Lower leg skin (tissue), 3 donors: ENCODE results near the gene CFAP20DC.

Source experiments
- POLR2A ChIP-seq, 2 donors: fragments of 450-650 bp; IDR thresholded peaks; one replicate each; pipeline ENCODE4 v1.6.1; 2016 to 2017; ENCODE audit warnings: antibody characterized with exemption in 2 of 2, mild to moderate bottlenecking in 1 of 2, moderate library complexity in 1 of 2
- TF ChIP-seq, protein P1 (sequence below), 3 donors: fragments of 450-650 bp; IDR thresholded peaks; one replicate each; pipeline ENCODE4 v1.5.1; 2016; ENCODE audit warnings: antibody characterized with exemption in 3 of 3, mild to moderate bottlenecking in 3 of 3, moderate library complexity in 2 of 3

GRCh38 chr3:58946875-58947274 lies 103.0 kb downstream of the CFAP20DC start:
- TF ChIP-seq, protein P1, sequence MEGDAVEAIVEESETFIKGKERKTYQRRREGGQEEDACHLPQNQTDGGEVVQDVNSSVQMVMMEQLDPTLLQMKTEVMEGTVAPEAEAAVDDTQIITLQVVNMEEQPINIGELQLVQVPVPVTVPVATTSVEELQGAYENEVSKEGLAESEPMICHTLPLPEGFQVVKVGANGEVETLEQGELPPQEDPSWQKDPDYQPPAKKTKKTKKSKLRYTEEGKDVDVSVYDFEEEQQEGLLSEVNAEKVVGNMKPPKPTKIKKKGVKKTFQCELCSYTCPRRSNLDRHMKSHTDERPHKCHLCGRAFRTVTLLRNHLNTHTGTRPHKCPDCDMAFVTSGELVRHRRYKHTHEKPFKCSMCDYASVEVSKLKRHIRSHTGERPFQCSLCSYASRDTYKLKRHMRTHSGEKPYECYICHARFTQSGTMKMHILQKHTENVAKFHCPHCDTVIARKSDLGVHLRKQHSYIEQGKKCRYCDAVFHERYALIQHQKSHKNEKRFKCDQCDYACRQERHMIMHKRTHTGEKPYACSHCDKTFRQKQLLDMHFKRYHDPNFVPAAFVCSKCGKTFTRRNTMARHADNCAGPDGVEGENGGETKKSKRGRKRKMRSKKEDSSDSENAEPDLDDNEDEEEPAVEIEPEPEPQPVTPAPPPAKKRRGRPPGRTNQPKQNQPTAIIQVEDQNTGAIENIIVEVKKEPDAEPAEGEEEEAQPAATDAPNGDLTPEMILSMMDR (IDR thresholded peaks at IDR 0.05): no peak
- no peak for TF ChIP-seq POLR2A (IDR thresholded peaks at IDR 0.05)
